ENCODE data around the gene SPACA4. TPM values are rescaled to one million over a fixed set of nuclear protein-coding genes. Genes with fewer than 3 reads are reported as not detected.

The SPACA4 gene
- total and polyA plus RNA-seq, 9 of the 15 experiments (the other 6 are each of a cell fraction or from before 2014, with no cell fraction given): not detected

- TF ChIP-seq ZNF592 (IDR thresholded peaks at IDR 0.05): no peak
- TF ChIP-seq TOE1 (IDR thresholded peaks at IDR 0.05; ENCODE audit: borderline replicate concordance): peak; percentile 17
- TF ChIP-seq TOE1 (CRISPR knock-in tag; IDR thresholded peaks at IDR 0.05; ENCODE audit: borderline replicate concordance, low read depth): no peak
- peak; percentile 99 for TF ChIP-seq TAF1 (IDR thresholded peaks at IDR 0.05; ENCODE audit: control insufficient read depth, extremely low read depth, insufficient read depth, low read length, severe bottlenecking)
- TF ChIP-seq CBFA2T2 (conservative IDR thresholded peaks at IDR 0.05): no peak
- no peak for TF ChIP-seq ZFP30 (CRISPR knock-in tag; IDR thresholded peaks at IDR 0.05; ENCODE audit: borderline replicate concordance)
- peak; percentile 100 for TF ChIP-seq POLR2G (IDR thresholded peaks at IDR 0.05; ENCODE audit: low read depth, low read length)
- TF ChIP-seq TRIM28 (IDR thresholded peaks at IDR 0.05): no peak
- peak; percentile 75 for TF ChIP-seq SIN3B (IDR thresholded peaks at IDR 0.05; ENCODE audit: low read depth)
- TF ChIP-seq VEZF1 (CRISPR knock-in tag; IDR thresholded peaks at IDR 0.05): peak; percentile 88
- TF ChIP-seq JUNB (CRISPR knock-in tag; conservative IDR thresholded peaks at IDR 0.05): no peak
- no peak for TF ChIP-seq SMAD3 (CRISPR knock-in tag; conservative IDR thresholded peaks at IDR 0.05)
- TF ChIP-seq KLF10 (CRISPR knock-in tag; IDR thresholded peaks at IDR 0.05): no peak
- no peak for TF ChIP-seq ZC3H8 (IDR thresholded peaks at IDR 0.05)
- TF ChIP-seq PTRF (tag; IDR thresholded peaks at IDR 0.05): no peak
- TF ChIP-seq EHMT2 (IDR thresholded peaks at IDR 0.05): no peak
- peak; percentile 89; the same call in 1 of the 2 replicates for TF ChIP-seq PHB (CRISPR knock-in tag; IDR thresholded peaks at IDR 0.05)
- no peak for TF ChIP-seq ZNF347 (CRISPR knock-in tag; IDR thresholded peaks at IDR 0.05; ENCODE audit: low read depth)
- TF ChIP-seq SREBF1 (IDR thresholded peaks at IDR 0.05; ENCODE audit: borderline replicate concordance, low read depth, low read length): no peak
- TF ChIP-seq NCOA2 (IDR thresholded peaks at IDR 0.05; ENCODE audit: partially characterized antibody in 2 of 2): no peak
- TF ChIP-seq HOXB6 (CRISPR knock-in tag; IDR thresholded peaks at IDR 0.05; ENCODE audit: borderline replicate concordance): no peak
- no peak for TF ChIP-seq ZNF778 (CRISPR knock-in tag; IDR thresholded peaks at IDR 0.05)
- TF ChIP-seq NR2C2 (CRISPR knock-in tag; IDR thresholded peaks at IDR 0.05): no peak; the same call in none of the 2 replicates
- TF ChIP-seq NR2C2 (tag; IDR thresholded peaks at IDR 0.05): peak; percentile 91
- TF ChIP-seq CREBBP (IDR thresholded peaks at IDR 0.05; ENCODE audit: low read depth, low read length): no peak
These were observed 12.6 kb downstream of the SPACA4 start, which contains the start of the genes RPL18 and SPHK2 (continued) for GRCh38 chr19:48618916-48619691.
